Astrocyte of the cerebellum (primary cell): Measurements from ENCODE around the gene URAD.

ENCODE experiments used
- DNase-seq: peaks from one replicate; pipeline ENCODE4 v3.0.0-alpha.2; 2011; ENCODE audit warnings: low read depth
- H3K4me3 ChIP-seq: 2 replicates; pipeline ENCODE4 v1.5.1; 2011; ENCODE audit warnings: mild to moderate bottlenecking, low read depth, low read length, moderate library complexity
- CTCF ChIP-seq: IDR thresholded peaks from 2 replicates; pipeline ENCODE4 v1.5.1; 2012; ENCODE audit warnings: low read length, low read depth, moderate library complexity, mild to moderate bottlenecking; ENCODE audit errors: missing control alignments
- in situ Hi-C: cut with HindIII; loops from 2 replicates; pipeline ENCODE4 v1.10.0; 2017; ENCODE audit warnings: low sequenced_read_pairs

URAD gene

GRCh38 chr13:27981006-27981708 is 7.3 kb downstream of the URAD start:
- no peak for DNase-seq
- in situ Hi-C loops = no loop called here
- no peak overlapping the region for H3K4me3 ChIP-seq
- TF ChIP-seq CTCF = no peak

- TF ChIP-seq CTCF = no peak
- no peak for DNase-seq
- no peak overlapping the region for H3K4me3 ChIP-seq
- in situ Hi-C loops = no loop called here
These were observed 8.1 kb downstream of the URAD start for GRCh38 chr13:27980280-27980998.

- no peak for DNase-seq
- in situ Hi-C loops = no loop called here
- no peak overlapping the region for H3K4me3 ChIP-seq
- no peak for TF ChIP-seq CTCF
These were observed 8.7 kb downstream of the URAD start for GRCh38 chr13:27979765-27980279.

GRCh38 chr13:27979001-27979643 is 9.4 kb downstream of the URAD start:
- in situ Hi-C loops = no loop called here
- no peak for DNase-seq
- H3K4me3 ChIP-seq = no peak overlapping the region
- no peak for TF ChIP-seq CTCF

- in situ Hi-C loops = no loop called here
- no peak overlapping the region for H3K4me3 ChIP-seq
- no peak for TF ChIP-seq CTCF
- no peak for DNase-seq
These were observed 10.1 kb downstream of the URAD start for GRCh38 chr13:27978301-27978968.

- H3K4me3 ChIP-seq = no peak overlapping the region
- in situ Hi-C loops = no loop called here
- DNase-seq = no peak
- no peak for TF ChIP-seq CTCF
These were observed 10.8 kb downstream of the URAD start for GRCh38 chr13:27977476-27978300.
